GM18909 (cell line): Measurements from ENCODE around the gene PPP5C.
"Not testable (repeated sequence)": the region's sequence is repeated elsewhere in the genome, so short reads cannot be mapped to it uniquely, and the experiment has no call there.

ENCODE experiments used
- ATAC-seq: cut with Tn5 transposase; IDR thresholded peaks from one replicate; pipeline ENCODE4 v1.9.1; 2021; ENCODE audit warnings: mild to moderate bottlenecking; ENCODE audit not compliant: unreplicated experiment, poor library complexity

Gene PPP5C

GRCh38 chr19:46423188-46423587 is 76.3 kb downstream of the PPP5C start:
- ATAC-seq: no peak

GRCh38 chr19:46426035-46426505 is 79.2 kb downstream of the PPP5C start:
- no peak for ATAC-seq

DNA sequence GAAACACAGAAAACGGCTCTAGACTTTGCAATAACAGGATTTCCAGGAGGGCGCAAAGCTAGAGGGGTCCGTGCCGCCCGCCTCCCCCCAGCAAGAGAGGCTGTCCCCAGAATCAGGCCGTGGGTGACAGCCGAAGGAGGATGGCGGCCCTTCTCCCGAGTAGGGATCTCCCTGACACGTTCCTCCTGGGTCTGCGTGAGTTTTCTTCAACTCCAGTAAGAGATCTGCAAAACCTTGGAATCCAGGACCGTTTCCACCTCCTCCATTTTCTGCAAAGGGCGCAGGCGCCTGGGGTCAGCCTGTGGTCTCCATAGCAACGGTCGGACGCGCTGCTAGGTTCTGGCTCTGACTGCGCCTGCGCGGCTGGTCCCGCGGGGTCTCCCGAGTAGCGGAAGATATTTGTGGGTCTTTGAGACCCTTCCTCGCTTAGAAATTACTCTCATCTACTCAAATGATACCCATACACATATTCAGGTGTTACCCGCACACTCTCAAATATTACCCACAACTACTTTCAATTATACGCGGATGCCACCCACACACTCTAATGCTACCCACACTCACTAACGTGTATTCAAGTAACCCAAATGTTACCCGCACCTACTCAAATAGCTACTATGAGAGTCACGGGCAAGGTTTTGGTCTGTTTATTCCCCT is 79.7 kb downstream of the PPP5C start:
- ATAC-seq: no peak

DNA sequence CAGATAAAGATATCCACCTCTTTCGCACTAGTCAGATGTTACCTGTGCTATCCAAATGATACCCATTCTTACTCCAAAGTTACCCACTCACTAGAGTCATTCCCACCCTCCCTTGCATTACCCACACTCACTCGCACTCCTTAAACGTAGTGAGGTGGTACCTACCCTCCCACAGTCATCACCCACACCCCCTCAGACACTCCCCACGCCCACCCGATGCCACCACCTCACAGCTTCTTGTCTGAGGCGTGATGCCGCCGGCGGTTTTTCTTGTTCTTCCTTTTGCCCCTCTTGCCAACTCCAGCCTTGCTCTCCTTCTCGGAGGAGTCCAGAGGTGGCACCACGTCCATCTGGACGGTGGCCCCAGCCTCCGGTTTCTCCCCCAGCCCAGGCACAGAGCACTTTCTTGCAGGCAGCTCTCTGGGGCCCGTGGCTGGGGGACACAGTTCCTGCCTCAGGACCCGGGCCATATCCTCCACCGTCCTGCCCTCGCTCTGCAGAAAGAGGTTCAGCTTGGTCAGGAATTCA is 80.7 kb downstream of the PPP5C start:
- ATAC-seq: no peak

DNA sequence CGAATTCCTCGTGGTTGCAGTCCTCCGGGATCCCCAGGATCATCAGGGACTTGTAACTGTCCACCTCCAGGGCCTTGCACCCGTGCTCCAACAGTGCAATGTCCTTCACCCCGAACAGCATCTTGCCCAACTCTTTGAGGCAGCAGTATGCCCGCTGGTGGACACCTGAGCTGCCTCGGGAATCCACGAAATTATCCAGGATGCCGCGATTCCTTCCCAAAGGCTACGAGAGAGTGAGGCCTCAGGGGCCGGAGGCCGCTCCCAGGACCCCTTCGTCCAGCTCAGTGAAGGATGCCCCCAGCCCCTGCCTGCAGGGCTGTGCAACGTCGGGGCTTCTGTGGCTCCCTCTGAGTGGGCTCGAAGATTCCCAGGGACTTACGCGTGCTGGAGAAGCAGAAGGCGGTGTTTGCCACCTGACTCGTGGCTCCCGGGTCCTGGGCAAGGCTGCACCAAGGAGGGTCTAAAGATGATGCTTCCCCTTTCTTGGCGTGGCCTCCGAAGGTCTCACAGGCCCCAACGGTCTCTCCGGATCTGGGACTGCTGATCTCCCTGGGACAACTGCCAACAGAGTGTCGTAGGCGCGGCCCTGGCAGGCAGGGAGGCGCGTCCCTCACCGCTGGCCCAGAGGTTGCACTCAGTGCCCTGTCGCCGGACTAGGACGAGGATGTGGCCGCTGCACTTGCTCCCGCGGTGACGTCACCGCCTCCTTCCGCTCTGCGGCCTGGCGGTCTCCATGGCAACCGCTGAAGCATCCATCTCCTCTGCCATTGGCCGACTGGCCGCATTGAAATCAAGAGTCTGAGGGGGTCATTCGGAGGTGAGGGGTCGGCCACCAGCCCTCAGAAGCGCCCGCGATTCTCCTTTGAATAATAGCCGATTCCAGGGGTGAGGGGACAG is 81.6 kb downstream of the PPP5C start, which contains the start of gene PNMA8C:
PNMA8C (minus strand) TSS at position 698 of the 897 bp plus-strand sequence; CDS start at position 121, 577 bp downstream.
- no peak for ATAC-seq

DNA sequence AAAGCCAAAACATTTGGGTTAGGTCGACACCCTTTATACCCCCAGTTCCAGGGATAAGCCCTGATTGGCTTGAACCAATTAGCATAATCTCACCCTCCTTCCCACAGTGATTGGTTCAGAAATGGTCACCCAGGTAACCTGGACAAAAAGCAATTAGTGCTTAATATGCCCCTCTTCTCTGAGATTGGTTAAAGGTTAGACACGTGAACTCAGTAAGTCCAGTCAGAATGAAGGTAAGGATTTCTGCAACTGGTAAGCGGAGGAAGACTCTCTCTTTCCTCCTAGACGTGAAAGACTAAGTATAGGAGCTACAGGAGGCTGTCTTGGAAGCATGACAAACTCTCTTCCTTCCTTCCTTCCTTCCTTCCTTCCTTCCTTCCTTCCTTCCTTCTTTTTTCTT is 83.1 kb downstream of the PPP5C start:
- no peak for ATAC-seq

- no peak for ATAC-seq
Measured at GRCh38 chr19:46431824-46432223, 84.9 kb downstream of the PPP5C start.

GRCh38 chr19:46433470-46433869 is 86.6 kb downstream of the PPP5C start:
- not testable (repeated sequence) for ATAC-seq

DNA sequence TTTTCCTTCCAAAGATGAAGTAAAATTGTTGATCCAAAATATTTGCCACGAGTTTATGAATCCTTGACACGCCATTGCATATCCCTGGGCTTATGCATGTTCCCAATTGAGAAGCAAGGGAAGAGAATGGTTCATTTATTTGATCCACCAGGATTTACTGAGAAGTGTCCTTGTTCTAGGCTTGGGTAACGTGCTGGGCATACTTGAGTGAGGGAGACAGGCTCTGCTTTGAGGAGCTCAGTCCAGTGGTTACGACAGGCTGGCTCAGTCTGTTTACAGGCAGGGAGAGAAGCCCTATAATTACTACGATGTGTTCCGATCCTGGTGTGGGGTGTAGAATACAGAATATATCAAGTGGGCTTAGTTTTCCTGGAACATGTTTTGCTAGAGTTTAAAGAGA is 88.1 kb downstream of the PPP5C start:
- ATAC-seq: no peak

- not testable (repeated sequence) for ATAC-seq
Measured at GRCh38 chr19:46435689-46436088, 88.8 kb downstream of the PPP5C start.
